Measurements from ENCODE around the gene CLDN22.

DNA sequence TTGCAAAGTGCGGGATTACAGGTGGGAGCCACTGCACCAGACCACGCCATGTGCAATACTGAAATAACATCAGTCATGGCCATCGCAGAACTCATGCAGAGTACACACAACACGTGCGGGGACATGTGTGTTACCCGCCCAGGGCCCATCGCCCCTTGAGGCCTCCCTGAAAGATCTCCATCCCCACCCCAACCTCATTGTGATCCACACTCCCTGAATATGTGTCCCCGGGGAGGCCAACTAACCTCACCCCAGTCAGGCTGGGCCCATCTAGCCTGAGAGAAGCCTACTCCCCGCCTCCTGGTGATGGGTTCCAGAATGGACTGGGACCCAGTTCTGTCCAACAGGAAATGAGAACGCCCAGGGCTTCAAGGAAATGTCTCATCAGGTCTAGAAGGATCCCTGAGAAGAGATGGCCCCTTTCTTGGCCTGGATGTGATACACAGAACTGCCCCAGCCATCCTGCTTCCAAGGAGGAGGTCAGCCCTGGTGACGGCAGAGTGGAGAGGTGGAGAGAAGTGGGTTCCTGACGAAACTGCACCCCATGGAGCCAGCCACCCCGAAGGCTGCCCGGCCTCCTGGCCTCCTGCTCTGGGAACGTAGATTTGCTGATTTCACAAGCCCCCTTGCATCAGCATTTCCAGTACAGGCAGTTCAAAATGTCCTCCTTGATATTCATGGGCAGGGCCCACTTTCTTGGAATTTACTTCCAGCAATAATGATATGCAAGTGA, 24.6 kb upstream of the CLDN22 start:
- no peak for TF ChIP-seq RCOR1 (IDR thresholded peaks at IDR 0.05; ENCODE audit: borderline replicate concordance in 1 of 2, low read depth in 2 of 2, low read length in 2 of 2)
- TF ChIP-seq NONO (IDR thresholded peaks at IDR 0.05; ENCODE audit: low read depth in 2 of 2, low read length in 1 of 2) = no peak
- TF ChIP-seq, protein P1, sequence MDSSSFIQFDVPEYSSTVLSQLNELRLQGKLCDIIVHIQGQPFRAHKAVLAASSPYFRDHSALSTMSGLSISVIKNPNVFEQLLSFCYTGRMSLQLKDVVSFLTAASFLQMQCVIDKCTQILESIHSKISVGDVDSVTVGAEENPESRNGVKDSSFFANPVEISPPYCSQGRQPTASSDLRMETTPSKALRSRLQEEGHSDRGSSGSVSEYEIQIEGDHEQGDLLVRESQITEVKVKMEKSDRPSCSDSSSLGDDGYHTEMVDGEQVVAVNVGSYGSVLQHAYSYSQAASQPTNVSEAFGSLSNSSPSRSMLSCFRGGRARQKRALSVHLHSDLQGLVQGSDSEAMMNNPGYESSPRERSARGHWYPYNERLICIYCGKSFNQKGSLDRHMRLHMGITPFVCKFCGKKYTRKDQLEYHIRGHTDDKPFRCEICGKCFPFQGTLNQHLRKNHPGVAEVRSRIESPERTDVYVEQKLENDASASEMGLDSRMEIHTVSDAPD (CRISPR knock-in tag; IDR thresholded peaks at IDR 0.05) = no peak
- no peak for TF ChIP-seq CTCF (IDR thresholded peaks at IDR 0.05 in 2 of 3, conservative IDR thresholded peaks at IDR 0.05 in 1 of 3; ENCODE audit: insufficient read depth in 2 of 3, low read depth in 1 of 3, low read length in 3 of 3)
- no peak for TF ChIP-seq RNF2 (IDR thresholded peaks at IDR 0.05)
- no peak for TF ChIP-seq POLR2A (conservative IDR thresholded peaks at IDR 0.05)
- no peak for TF ChIP-seq ZMIZ1 (IDR thresholded peaks at IDR 0.05; ENCODE audit: low read depth in 2 of 2, low read length in 2 of 2)
- TF ChIP-seq GTF2B (IDR thresholded peaks at IDR 0.05; ENCODE audit: extremely low read depth, insufficient read length) = no peak
- no peak for TF ChIP-seq XRCC3 (IDR thresholded peaks at IDR 0.05)

Data from K562 (cell line).